Stimulated activated CD8-positive, alpha-beta memory T cell treated with anti-CD3 and anti-CD28 coated beads, Interleukin-15, amount 100 ng/mL, for 48 hours (primary cell): ENCODE data around the gene BHLHE23.

Source experiments
- DNase-seq, 2 donors: peaks; one replicate each; pipeline ENCODE4 v3.0.0-alpha.2; 2020; ENCODE audit warnings: low read depth in 2 of 2

BHLHE23 gene

GRCh38 chr20:62991196-62991807 lies 15.5 kb downstream of the BHLHE23 start:
- DNase-seq, result no peak

DNA sequence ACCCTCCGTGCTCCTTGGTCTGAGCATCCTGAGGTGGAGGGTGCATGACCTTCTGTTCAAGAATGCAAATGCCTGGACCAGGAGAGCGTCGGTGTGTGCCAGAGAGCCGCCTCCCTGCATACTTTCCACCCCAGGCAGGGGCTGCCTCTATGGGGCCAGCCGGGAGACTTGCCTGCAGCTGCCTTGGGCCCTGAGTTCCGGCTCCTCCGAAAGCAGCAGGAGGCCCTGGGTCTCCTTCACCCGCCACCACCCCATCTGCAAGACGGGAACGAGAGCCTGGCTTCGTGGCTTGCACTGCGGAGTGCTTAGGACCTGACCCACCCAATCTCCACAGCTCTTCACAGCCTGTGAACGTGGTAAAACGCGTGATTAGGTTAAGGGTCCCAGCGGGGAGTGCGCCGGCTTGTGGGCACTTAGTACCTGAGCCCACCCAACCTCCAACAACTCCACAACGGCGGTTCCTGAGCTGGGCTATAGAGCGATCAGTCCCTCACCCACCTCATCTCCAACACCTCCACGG lies 16.4 kb downstream of the BHLHE23 start:
- DNase-seq, result no peak

- no peak for DNase-seq
Measured at GRCh38 chr20:62989201-62989601, 17.6 kb downstream of the BHLHE23 start.

DNA sequence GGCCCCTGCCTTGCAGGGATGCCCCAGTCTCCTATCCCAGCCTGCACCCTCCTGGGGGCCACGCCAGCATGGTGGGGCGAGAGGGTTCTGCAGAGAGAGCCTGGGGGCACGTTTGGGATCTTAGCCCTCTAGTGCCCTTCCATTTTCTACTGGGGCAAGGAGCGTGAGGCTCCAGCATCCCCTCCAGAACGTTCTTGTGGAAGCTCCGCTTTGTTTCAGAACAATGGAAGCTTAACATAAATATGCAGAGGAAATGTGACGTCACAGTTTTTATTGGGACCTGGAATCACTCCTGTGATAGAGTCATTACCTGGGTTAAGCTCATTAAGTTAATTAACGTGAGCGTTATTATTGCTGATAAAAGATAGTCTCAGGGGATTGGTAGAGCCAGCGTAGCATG lies 19.6 kb downstream of the BHLHE23 start:
- no peak for DNase-seq

DNA sequence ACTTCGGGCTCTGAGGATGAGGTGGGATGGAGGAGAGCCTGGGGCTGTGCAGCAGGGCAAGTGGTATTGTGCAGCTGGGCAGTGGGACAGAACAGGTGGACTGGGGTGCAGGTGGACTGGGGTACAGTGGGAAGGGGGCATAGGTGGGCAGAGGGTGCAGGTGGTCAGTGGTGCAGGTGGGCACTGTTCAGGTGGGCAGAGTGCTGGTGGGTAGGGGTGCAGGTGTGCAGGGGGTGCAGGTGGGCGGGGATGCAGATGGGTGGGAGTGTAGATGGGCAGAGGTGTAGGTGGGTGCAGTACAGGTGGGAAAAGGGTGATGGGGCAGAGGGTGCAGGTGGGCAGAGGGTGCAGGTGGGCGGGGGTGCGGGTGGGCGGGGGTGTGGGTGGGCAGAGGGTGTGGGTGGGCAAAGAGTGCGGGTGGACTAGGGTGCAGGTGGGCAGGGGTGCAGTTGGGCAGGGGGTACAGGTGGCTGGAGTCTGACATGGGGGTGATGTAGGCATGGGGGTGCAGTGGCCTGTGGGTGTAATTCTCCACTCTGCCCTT lies 20.4 kb downstream of the BHLHE23 start:
- no peak for DNase-seq

- no peak for DNase-seq
Measured at GRCh38 chr20:62985444-62985778, 21.4 kb downstream of the BHLHE23 start.

DNA sequence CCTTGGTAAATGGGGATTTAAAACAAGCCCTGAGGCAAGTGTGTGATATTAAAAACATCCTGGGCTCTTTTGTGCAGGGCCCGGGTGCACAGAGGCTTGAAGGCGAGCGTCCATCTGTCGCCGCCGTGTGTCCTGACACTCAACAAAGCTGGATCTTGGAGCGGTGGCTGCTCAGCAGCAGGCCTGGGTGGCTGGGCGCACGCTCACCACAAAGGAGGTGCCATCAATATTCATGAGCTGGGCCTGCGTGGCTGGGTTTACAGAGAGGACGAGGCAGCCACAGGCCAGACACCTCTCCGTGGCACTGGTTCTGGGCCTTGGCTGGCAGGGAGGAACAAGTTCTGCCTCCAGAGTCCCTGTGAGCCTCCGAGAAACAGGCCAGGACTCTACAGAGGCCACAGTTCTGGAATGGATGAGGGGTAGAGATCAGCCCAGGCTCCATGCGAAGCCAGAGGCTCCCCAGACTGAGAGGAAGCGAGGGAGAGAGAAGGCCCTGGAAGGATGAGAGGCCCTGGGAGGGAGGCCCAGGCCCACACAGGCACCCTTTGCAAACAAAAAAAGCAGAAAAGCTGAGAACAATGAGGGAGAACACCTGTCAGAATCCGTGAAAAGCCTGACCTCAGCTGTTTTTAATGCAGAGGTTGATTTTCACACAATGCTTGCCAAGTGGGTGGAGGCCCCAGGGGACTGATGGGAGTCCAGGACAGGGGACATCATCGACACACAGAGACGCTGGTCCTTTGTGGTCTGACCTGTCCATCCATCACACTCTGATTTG lies 21.9 kb downstream of the BHLHE23 start:
- DNase-seq, result no peak

DNA sequence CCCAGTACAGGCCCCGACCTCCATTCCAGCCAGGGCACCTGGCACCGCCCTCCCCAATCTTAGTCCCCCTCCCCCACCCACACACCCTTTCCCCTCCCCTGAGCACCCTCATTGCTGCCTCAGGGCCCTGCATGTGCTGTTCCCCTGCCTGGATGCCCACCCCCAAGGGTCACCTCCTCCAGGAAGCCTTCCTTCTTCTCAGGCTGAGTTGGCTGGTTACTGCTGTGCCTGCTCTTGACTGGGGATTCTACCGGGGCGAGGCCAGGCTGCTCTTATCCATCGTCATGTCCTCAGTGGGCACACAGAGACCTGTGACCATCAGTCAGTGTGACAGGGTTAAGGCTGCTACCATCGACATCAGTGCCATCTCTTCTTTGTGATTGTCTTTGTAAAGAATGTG lies 23.6 kb downstream of the BHLHE23 start:
- DNase-seq, result no peak

DNA sequence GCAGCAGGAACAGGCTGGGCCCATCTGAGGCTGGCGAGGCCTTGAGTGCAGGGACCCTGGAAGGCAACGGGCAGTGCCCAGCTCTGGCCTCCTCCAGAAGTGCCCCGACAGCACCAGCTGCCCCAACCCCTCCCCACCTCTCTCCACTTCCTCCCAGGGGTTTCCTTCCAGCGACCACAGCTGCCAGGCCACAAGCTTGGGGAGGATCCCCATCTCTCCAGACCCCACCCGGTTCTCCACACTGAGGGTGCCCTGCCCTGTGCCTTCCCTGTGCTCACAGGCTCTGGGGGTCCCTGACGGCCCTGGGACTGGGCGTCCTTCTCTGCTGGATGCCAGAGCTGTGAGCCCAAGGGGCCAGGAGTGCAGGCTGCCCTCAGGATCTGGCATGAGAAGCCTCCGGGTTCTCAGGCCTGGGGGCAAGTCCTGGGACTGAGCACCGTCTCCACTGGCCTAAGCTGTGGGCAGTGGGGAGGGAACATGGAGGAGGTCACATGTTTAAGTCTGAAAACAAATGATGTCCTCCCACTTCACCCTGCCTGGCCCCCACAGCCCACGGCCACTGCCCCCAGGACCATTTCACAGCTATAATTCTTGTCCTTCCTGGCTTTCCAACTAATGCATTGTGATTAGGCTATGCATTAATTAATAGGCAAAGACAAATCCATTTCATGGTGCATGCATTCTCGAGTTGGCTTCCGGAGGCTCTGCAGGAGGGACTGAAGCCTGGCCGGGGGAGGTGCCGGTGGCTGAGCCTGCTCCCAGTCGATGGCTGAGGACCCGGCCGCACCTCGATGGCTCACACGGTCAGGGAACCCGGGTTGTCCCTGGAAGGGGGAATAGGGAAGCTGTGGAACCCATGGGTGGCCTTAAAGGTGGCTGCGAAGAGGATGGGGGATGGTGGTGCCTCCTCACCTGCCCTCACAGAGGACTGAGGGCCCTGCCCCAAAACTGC lies 24.4 kb downstream of the BHLHE23 start:
- DNase-seq, result no peak

GRCh38 chr20:62980970-62981369 lies 25.8 kb downstream of the BHLHE23 start:
- DNase-seq, result no peak

DNA sequence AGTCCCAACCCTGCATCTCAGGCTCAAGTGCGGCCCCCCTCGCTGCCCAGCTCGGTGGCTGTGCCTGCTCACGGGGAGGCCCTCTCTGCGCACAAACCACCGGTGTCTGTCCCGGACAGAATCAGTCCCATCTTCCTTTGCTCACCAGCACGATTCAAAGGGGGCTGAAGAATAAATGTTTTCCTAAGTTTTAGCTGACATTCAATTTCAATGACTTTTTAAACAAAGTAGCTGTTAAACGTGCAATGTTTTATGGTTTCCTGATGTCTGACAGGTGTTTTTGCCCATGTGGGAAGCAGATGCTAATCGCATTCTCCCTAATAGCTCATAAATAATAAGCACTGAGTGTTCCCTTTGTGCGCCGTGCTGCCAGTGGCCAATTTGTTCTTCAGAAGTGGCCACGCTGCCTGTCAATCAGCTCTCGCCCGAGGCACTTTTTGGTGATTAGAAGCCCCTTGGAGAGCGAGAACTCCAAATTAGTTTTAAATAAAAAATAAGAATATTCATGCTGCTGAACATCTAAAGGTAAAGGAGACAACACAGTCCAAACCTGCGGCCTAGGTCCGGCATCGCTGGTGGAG lies 26.3 kb downstream of the BHLHE23 start:
- DNase-seq, result no peak

- DNase-seq, result no peak
Measured at GRCh38 chr20:62979876-62980373, 26.8 kb downstream of the BHLHE23 start.

GRCh38 chr20:62979310-62979709 lies 27.5 kb downstream of the BHLHE23 start:
- no peak for DNase-seq

DNA sequence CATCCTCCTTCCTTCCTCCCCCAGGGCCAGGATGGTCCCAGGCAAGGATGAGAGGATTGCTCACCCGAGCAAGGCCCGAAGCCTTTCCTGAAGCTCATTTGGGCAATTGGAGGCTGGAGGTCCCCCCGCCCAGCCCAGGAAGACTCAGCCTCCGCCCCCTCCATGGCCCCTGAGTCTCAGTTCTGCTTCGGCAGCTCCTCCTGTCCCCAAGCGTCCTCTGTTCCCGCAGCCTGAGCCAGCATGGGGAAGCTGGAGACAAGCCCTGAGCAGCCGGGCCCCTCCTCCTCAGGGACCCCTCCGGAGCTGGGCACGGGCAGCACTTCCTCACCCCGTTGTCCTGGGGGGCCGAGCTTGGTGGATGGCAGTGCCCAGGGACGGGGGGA lies 28.2 kb downstream of the BHLHE23 start:
- no peak for DNase-seq

DNA sequence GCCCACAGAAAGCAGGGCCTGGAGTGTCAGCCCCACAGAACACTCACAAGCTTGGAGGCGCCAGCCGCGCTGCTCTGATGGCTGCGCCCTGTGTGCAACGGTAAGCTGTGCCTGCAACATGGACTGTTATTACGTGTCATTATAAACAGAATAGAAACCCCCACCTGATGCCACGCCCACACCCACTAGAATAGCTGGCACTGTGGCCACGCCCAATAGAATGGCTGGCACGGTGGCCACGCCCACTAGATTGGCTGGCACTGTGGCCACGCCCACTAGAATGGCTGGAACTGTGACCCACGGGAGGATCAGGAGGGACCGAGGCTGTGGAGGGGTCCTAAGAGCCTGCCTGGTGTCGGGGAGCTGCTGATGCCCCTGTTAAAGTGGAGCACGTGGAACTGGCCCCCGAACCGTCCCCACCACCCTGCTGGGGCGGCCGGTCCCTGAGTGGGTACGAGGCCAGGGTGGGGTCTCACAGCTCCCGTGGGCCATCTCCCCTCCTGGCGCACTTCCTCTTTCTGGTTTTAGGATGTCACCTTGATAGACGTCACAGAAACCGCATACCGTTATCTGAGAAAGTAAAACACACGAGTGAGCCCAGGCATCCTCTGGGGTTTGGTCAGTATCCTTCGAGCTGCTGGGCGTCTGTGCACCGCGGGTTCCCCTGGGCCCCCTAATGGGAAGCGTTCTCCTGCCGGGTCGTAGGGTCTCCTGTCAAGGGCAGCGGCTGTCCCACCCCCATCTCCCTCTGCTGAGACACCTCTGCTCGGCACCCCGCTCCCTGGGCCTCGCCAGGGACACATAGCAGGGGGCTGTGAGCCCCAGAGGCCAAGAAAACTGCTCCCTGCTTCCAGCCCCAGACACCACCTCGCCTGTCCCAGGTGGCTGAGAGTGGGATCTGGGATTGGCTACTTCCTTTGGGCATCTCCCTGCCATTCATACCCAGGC lies 28.9 kb downstream of the BHLHE23 start:
- DNase-seq, result peak; percentile 42 to 66

- no peak for DNase-seq
Measured at GRCh38 chr20:62976886-62977285, 29.9 kb downstream of the BHLHE23 start.

DNA sequence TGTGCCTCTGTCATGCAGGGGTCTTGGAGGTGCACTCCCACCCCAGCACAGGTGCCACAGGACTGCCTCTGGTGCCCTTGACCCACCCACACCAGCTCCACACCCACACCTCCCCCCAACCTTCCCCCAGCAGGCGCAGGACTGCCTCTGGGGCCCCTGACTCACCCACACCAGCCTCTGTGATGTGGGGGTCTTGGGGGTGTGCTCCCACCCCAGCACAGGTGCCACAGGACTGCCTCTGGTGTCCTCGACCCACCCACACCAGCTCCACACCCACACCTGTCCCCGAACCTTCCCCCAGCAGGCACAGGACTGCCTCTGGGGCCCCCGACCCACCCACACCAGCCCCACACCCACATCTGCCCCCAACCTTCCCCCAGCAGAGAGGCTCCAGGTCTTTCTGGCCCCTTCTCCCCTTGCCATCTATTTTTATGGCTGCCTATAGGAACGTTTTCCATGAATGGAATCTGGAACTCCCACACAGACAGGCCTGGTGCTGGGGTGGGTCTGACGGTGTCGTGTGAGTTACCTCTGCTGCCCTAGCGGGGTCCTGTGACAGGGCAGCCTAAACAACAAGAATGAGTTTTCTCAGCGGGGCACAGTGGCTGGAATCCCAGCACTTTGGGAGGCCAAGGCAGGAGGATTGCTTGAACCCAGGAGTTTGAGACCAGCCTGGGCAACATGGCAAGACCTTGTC lies 30.8 kb downstream of the BHLHE23 start:
- DNase-seq, result no peak

GRCh38 chr20:62975251-62975760 lies 31.5 kb downstream of the BHLHE23 start:
- DNase-seq, result no peak
